Occipital lobe (tissue), 2 donors: ENCODE data around the gene TGM3. TPM values are rescaled to one million over a fixed set of nuclear protein-coding genes. Genes with fewer than 3 reads are reported as not detected.

Source experiments
- DNase-seq: peaks from one replicate; lab custom pipeline; 2025; lab: John Stamatoyannopoulos, UW
- total RNA-seq: library from RNA; depleted of rRNA; stranded (reverse); fragments of >200 nt; gene quantifications from one replicate; pipeline ENCODE4 v1.2.3, GENCODE V29; 2014

TGM3 gene
- total RNA-seq, 1 donor from 2014 or later, result 0.16 TPM

DNA sequence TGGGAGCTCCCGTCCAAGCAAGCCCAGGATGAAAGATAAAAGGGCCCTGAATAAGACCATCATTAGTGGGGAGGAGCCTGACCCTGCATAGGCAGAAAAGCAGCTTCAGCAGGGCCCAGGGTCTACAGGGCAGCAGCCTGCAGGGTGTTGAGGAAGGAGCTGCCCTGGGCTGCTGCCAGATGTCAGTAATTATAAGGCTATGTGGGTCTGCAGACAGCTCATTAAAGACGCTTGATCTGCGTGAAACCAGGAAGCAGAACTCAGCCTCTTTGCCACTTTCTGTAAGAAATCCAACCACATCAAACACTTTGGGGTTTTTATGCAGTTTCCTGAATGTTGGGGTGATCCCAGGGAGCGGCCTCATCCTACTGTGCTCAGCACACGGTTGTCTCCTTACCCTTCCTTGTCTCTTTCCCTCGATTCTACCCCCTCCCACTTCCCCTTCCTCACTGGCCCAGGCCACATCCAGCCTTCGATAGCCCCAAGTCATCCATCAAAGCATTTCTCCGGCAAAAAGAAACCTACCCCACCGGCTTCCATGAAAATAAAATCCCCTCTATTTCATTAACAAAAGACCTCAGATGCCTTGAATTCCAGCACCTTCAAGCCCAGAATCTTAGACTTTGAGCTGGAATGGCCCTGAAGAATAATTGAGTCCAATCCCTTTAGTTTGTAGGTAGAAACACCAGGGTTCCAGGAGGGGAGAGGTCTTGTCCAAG is 83.9 kb downstream of the TGM3 start:
- DNase-seq, result no peak

DNA sequence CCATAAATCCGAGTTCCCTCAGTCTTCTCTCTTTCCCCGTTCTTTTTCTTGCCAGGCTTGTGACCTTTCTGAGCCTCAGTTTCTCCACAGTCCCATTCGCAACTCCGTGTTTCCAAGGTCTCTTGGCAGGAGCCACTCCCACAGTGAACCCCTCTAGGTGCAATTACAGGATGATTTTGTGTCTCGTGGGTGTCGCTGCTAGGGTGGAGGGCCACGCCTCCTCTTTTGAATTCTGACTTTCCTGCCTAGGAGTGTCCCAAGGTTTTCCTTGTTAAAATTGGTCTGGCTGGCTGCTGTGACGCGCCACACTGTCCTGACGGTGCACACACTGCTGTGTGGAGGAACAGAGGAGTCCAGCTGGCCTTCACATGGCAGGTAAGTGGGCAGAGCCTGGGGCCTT is 84.8 kb downstream of the TGM3 start, which contains the start of gene TGM6:
Gene TGM6 (plus strand): TSS at position 301 of the 400 bp plus-strand sequence. CDS start 68 bp downstream, at position 369.
- no peak for DNase-seq

DNA sequence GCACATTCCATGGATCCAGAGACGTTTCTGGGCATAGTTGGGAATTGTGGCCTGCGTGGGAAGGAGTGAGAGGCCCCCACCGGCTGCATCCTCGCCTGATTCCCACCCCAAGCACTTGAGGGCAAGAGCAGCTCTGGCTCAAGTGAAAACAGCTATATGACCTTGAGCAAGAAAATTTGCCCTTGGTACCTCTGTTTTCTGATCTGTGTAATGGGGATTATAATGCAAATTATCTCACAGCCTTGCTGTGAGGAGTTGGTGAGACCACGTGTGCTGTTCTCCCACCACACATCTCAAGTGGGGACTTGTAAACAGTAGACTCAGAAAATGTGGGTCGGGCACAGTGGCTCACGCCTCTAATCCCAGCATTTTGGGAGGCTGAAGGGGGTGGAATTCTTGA is 85.5 kb downstream of the TGM3 start:
- no peak for DNase-seq

DNA sequence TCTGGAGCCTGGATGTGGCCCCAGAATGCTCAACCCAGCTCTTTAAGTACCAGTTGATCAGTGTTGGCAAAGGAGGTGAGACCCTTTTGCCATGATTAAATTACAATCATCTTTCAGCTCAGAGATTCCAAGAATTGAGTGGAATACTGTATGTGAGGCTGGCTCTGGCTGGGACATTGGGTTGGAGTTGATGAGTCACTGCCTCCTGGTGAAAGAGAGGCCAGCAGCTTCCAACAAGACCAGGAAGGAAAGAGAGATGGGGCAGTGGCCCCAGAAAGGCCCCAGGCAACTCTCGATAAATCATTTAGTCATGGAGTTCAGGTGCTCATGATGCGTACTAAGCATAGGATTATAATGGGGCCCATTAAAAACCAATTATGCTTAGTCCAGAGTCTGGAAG is 87.0 kb downstream of the TGM3 start:
- DNase-seq, result no peak

DNA sequence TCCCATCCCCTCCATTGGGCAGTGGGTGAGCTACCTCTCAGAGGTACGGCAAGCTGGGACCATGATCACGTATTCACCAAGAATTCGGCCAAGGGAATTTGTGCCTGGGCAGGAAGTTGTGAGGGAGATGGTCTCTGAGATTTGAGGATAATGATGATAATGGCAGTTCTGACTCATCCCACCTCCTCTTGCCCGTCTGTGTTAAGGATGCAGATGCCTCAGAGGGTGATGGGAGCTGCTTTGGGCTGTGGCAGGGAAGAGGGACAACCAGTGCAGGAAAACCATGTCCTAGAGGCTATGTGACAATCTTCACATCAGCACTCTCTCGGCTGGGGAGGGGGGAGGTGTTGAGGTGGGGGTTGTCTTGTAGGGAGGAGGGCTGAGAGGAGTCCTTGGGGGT is 89.2 kb downstream of the TGM3 start:
- no peak for DNase-seq

DNA sequence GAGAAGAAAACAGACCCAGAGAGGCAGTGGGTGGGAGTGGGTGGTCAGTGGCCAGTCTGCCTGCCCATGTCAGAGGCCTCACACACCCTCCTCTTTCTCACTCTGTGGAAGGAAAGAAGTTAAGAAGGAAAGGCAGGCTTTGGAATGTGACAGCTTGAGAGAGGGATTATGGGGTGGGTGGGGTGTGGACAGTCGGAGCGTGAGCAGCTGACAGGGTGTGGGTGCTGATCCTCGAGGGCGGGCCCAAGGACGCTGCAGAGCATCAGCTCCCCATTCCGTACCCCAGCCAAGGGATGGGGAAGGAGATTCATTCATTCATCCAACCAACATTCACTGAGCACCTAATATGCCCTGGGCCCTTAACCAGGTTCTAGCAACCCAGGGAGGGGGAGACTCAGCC is 89.7 kb downstream of the TGM3 start:
- DNase-seq, result no peak

DNA sequence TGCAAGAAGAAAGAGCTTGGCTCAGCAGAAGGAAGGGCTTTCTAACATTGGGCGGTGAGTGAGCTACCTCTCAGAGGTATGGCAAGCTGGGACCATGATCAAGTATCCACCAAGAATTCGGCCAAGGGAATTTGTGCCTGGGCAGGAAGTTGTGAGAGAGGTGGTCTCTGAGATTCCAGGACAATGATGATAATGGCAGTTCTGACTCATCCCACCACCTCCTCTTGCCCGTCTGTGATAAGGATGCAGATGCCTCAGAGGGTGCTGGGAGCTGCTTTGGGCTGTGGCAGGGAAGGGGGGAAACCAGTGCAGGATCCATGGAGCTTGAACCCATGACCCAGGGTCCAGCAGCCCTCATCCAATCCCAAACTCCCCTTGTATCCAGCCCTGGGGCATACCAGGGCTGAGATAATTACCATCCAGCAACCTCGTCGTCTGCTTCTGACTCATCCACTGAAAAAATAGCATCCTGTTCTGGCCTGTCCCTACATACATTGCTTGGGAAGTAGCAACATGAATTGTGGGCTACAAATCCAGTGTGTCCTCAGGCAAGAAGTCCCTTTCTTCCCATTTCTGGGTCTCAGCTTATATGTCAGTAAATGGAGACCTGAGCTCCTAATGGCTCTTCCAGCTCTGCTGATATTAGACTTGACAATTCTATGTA is 90.8 kb downstream of the TGM3 start:
- no peak for DNase-seq

DNA sequence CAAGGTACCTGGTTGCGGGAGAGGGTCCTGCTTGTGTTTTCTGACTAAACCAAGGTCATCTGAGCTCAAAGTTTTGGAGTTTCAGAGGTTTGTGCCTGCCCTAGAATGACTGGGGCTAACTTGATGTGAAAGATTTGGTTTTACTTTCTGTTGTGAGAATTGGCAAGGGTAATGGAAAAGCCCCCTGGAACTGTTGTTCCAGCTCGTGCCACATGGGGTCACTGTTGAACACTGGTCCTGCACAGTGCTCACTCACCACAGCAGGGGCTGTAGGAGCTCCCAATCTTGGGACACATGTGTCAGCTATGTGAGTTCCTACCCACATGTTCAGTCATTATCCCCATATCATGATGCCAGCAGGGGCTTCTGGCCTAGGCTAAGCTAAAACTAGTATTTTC is 91.4 kb downstream of the TGM3 start:
- no peak for DNase-seq

DNA sequence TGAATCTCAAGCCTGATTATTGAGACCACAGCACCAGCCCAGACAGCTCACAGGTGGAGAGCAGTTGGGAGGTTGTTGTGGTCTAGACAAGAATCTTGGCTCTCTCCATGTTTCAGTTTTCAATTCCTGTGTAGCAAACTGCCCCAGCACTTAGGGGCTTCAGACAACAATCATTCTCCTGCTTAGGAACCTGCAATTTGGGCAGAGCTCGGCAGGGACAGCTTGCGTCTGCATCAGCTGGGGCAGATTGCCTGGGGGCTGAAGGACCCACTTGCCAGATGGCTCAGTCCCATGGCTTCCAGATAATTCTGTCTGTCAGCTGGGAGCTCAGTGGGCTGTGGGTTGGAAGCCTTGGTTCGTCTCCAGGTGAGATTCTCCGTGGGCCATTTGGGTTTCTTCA is 91.8 kb downstream of the TGM3 start:
- no peak for DNase-seq

Other genes starting within 250 kb of the TGM3 start
- 13.9 TPM for gene STK35, start 194.2 kb upstream of the TGM3 start, total RNA-seq
- gene TGM6, start 84.9 kb downstream of the TGM3 start, total RNA-seq, result not detected
- 43.5 TPM for gene SNRPB, start 174.8 kb downstream of the TGM3 start, total RNA-seq
- 11.5 TPM for gene ZNF343, start 212.9 kb downstream of the TGM3 start, total RNA-seq
- 1.7 TPM for gene TMC2, start 240.6 kb downstream of the TGM3 start, total RNA-seq